ENCODE data around the gene SMIM41. TPM values are rescaled to one million over a fixed set of nuclear protein-coding genes. Genes with fewer than 3 reads are reported as not detected.
A peak's percentile ranks its signal among the peaks of the same experiment; 100 is the strongest.

The SMIM41 gene
- total RNA-seq, 1 donor from 2014 or later: 1.5 TPM

- TF ChIP-seq POLR2AphosphoS5 (IDR thresholded peaks at IDR 0.05; ENCODE audit: insufficient read depth in 1 of 2, low read depth in 1 of 2) (no peak), POLR2A (IDR thresholded peaks at IDR 0.05) (no peak), CTCF (IDR thresholded peaks at IDR 0.05) (no peak)
- H3K36me3 ChIP-seq: no peaks in the 10 kb centered on the region
- no peak overlapping the region for H3K4me3 ChIP-seq
- no peak overlapping the region for H3K27ac ChIP-seq
- no peaks in the 10 kb centered on the region for H3K9me3 ChIP-seq
- DNase-seq (ENCODE audit: extremely low spot score in 2 of 2): no peak
- intact Hi-C loops (cut with DNase I): no loop called here
- no peaks in the 10 kb centered on the region for H3K27me3 ChIP-seq
- peaks cover 25% of the 10 kb centered on the region for H3K4me1 ChIP-seq
Observed at GRCh38 chr12:52067081-52067374, 12.5 kb upstream of the SMIM41 start.

DNA sequence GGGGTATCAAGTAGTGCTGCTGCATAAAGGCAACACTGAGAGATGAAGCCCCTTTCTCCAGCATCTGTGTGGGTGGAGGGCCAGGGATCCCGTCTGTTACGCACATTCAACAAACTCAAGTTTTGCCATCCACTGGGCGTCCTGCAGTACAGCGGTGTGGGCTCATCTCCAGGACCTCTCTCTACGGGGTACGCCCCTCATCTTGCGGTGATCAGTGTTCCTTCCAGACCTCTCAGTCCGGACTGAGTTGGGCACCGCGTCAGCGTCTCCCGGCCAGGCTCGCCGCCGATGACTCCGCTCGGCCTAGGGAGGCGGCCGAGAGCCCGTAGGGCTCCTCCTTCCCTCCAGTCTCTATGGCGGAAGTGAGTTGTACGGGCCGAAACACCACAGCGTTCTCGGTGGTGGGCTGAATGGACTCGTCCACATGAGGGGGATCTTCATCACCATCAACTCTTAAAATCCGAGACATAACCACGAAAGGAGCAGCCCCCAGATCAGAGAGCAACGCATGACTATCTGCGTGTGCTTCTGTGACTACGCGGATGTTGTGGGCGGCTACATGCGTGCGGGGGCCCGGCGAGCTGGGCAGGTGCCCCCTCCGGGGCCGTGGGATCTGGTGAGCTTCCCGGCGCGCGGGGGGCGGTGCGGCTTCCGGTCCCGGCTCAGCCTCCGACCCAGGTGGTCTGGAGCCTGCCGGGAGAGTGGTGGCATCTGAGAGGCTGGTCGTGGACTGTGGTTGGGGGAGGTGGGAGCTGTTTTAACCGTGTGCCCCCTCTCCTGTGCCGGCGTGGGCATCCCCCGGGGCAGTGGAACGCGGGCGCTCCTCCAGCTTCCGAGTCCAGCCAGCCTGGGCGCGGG, 9.9 kb upstream of the SMIM41 start, which contains the start of gene ATG101:
ATG101 (plus strand) TSS at position 652 of the 858 bp plus-strand sequence. CDS start 3,673 bp downstream, outside the sequence.
- Histone ChIP-seq H3K9me3 (no peaks in the 10 kb centered on the region), H3K4me3 (peak within 1 kb of the TSS; percentile 85 to 92), H3K4me1 (peaks cover 46% of the 10 kb centered on the region), H3K27ac (peak within 1 kb of the TSS; percentile 88), H3K36me3 (peaks cover 0 to 11% of the 10 kb centered on the region in 2 donors), H3K27me3 (no peaks in the 10 kb centered on the region)
- intact Hi-C loops (cut with DNase I): no loop called here
- peak in 1 of 2 donors; percentile 92 for DNase-seq (ENCODE audit: extremely low spot score in 2 of 2)
- TF ChIP-seq POLR2A (IDR thresholded peaks at IDR 0.05) (peak in 1 of 2 donors; percentile 40), POLR2AphosphoS5 (IDR thresholded peaks at IDR 0.05; ENCODE audit: insufficient read depth in 1 of 2, low read depth in 1 of 2) (peak; percentile 96 to 97), CTCF (IDR thresholded peaks at IDR 0.05) (peak; percentile 32 to 61 (median 46))

- intact Hi-C loops (cut with DNase I): no loop called here
- H3K4me3 ChIP-seq: peak overlapping the region; percentile 85 to 92
- H3K27ac ChIP-seq: peak overlapping the region; percentile 88
- DNase-seq (ENCODE audit: extremely low spot score in 2 of 2): no peak
- no peaks in the 10 kb centered on the region for H3K27me3 ChIP-seq
- H3K36me3 ChIP-seq: peaks cover 0 to 18% of the 10 kb centered on the region in 2 donors
- TF ChIP-seq POLR2A (IDR thresholded peaks at IDR 0.05) (no peak), CTCF (IDR thresholded peaks at IDR 0.05) (no peak), POLR2AphosphoS5 (IDR thresholded peaks at IDR 0.05; ENCODE audit: insufficient read depth in 1 of 2, low read depth in 1 of 2) (no peak)
- H3K4me1 ChIP-seq: peaks cover 46% of the 10 kb centered on the region
- H3K9me3 ChIP-seq: no peaks in the 10 kb centered on the region
Observed at GRCh38 chr12:52070185-52070925, 9.1 kb upstream of the SMIM41 start.

DNA sequence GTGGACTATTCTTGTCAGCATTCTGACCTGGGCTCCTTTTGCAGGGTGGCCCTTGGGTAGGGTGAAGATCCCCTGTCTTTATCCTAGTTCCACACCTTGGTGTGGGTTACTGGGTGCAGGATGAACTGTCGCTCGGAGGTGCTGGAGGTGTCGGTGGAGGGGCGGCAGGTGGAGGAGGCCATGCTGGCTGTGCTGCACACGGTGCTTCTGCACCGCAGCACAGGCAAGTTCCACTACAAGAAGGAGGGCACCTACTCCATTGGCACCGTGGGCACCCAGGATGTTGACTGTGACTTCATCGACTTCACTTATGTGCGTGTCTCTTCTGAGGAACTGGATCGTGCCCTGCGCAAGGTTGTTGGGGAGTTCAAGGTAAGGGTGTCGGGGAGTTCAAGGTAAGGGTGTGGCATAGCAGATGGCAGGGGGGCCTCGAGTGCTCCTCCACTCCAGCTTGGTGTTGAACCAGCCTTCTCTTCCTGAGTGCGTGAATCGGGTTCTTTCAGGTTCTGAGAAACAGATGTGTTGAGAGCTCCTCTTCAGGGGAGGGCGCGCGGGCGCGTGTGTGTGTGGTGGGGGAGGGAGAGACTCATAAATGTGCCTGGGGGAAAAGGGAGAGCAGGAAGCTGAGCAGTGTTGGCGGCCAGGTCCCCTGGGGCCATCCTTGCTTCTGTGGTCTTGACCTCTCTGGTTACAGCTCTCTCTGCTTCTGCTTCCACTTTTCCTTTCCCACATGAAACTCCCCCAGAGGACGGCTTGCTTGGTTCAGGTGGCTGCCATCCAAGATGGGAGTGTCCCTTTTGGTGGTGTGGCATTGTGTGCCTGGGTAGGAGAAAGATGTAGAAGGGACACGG, 5.7 kb upstream of the SMIM41 start:
- intact Hi-C loops (cut with DNase I): no loop called here
- Histone ChIP-seq H3K27me3 (no peaks in the 10 kb centered on the region), H3K4me1 (peaks cover 46% of the 10 kb centered on the region), H3K36me3 (peaks cover 0 to 45% of the 10 kb centered on the region in 2 donors), H3K9me3 (no peaks in the 10 kb centered on the region), H3K4me3 (no peak overlapping the region), H3K27ac (no peak overlapping the region)
- TF ChIP-seq POLR2AphosphoS5 (IDR thresholded peaks at IDR 0.05; ENCODE audit: insufficient read depth in 1 of 2, low read depth in 1 of 2): no peak
- no peak for TF ChIP-seq CTCF (IDR thresholded peaks at IDR 0.05)
- no peak for TF ChIP-seq POLR2A (IDR thresholded peaks at IDR 0.05)
- DNase-seq (ENCODE audit: extremely low spot score in 2 of 2): no peak
